A549 (cell line): ENCODE results near the gene ARMH1. TPM values are rescaled to one million over a fixed set of nuclear protein-coding genes. Genes with fewer than 3 reads are reported as not detected.
"Not testable (repeated sequence)": the region's sequence is repeated elsewhere in the genome, so short reads cannot be mapped to it uniquely, and the experiment has no call there.

Source experiments
- ATAC-seq, 2 experiments: fragments of 200-7000 bp in 1 of 2; fragments of >200 bp in 1 of 2; cut with Nextera tagmentation in 1 of 2; cut with Tn5 transposase in 1 of 2; 3 replicates each; pipeline versions ENCODE4 v1.8.0 to v1.9.1; 2018 to 2020; ENCODE audit warnings: mild to moderate bottlenecking in 1 of 2, moderate library complexity in 1 of 2
- CTCF ChIA-PET: fragments of 300-600 bp; sonication (Branson Sonifier 250); formaldehyde crosslinking; extraction: SDS; loops from one replicate; lab custom pipeline; 2021; ENCODE audit warnings: antibody characterized with exemption, inconsistent platforms; lab: Yijun Ruan, JAX
- POLR2A ChIA-PET: fragments of 350-600 bp; formaldehyde crosslinking; extraction: SDS; loops from one replicate; lab custom pipeline; 2021; ENCODE audit warnings: antibody characterized with exemption, inconsistent platforms; lab: Yijun Ruan, JAX
- DNase-seq, 2 experiments: peaks; one replicate each; pipeline versions ENCODE4 v3.0.0 to v3.0.0-alpha.2; 2011 to 2016; ENCODE audit warnings: low read depth in 1 of 2, low spot score in 1 of 2
- FAIRE-seq: peaks from 2 replicates; lab custom pipeline; 2011; peaks lifted over from hg19 to GRCh38; lab: Jason Lieb, UNC
- H3K27ac ChIP-seq, 2 experiments: fragments of >200 bp; sonication (Bioruptor Twin); formaldehyde crosslinking; 3 replicates each; pipeline ENCODE4 v1.5.1; 2016 to 2017
- H3K4me1 ChIP-seq: fragments of >200 bp; sonication (Bioruptor Twin); formaldehyde crosslinking; 3 replicates; pipeline ENCODE4 v1.6.1; 2016
- H3K4me2 ChIP-seq: fragments of >200 bp; sonication (Bioruptor Twin); formaldehyde crosslinking; 3 replicates; pipeline ENCODE4 v1.6.1; 2016
- H3K4me3 ChIP-seq: fragments of >200 bp; sonication (Bioruptor Twin); formaldehyde crosslinking; 3 replicates; pipeline ENCODE4 v1.5.1; 2016
- H3K9me3 ChIP-seq: fragments of >200 bp; sonication (Bioruptor Twin); formaldehyde crosslinking; 3 replicates; pipeline ENCODE4 v1.6.1; 2016
- EP300 ChIP-seq, 2 experiments: fragments of >200 bp; sonication (Bioruptor Twin); formaldehyde crosslinking; IDR thresholded peaks; 2 replicates in 1 of 2; 3 replicates in 1 of 2; pipeline ENCODE4 v1.6.1; 2016 to 2017
- FOSL2 ChIP-seq, 2 experiments: fragments of 450-650 bp in 1 of 2; fragments of >200 bp in 1 of 2; sonication (Bioruptor Twin) in 1 of 2; formaldehyde crosslinking; IDR thresholded peaks; 2 replicates each; pipeline versions ENCODE4 v1.5.0 to v1.6.1; 2016 to 2020; ENCODE audit warnings: mild to moderate bottlenecking in 1 of 2, moderate library complexity in 1 of 2
- GATA3 ChIP-seq: IDR thresholded peaks from 2 replicates; pipeline ENCODE4 v1.6.1; 2012; ENCODE audit warnings: borderline replicate concordance
- HOXB5 ChIP-seq: fragments of 250-450 bp; sonication (Bioruptor Pico); IDR thresholded peaks from 2 replicates; pipeline ENCODE4 v1.5.0; 2020; ENCODE audit warnings: mild to moderate bottlenecking, moderate library complexity
- MAFK ChIP-seq: fragments of 450-650 bp; IDR thresholded peaks from 2 replicates; pipeline ENCODE4 v1.6.1; 2014; ENCODE audit not compliant: partially characterized antibody
- NFE2L2 ChIP-seq: fragments of 150-350 bp; conservative IDR thresholded peaks from 2 replicates; pipeline ENCODE4 v1.6.1; 2014; ENCODE audit warnings: low read length
- RCOR1 ChIP-seq: fragments of 150-350 bp; IDR thresholded peaks from 2 replicates; pipeline ENCODE4 v1.6.1; 2014; ENCODE audit warnings: antibody characterized with exemption, low read length, low read depth
- ZSCAN20 ChIP-seq: fragments of 250-450 bp; sonication (Bioruptor Pico); IDR thresholded peaks from 2 replicates; pipeline ENCODE4 v1.8.0; 2022; ENCODE audit warnings: mild to moderate bottlenecking, moderate library complexity
- WGBS: methylation state at CpG from one replicate; pipeline ENCODE4 v1.1.6; 2017; ENCODE audit errors: missing lambda C conversion rate; 5-methylcytosine and 5-hydroxymethylcytosine counted together
- polyA plus RNA-seq, 4 experiments: library from polyadenylated mRNA; depleted of rRNA in 3 of 4; stranded (reverse); fragments of >200 nt; fragmentation: RNase III in 1 of 4; extraction: RNeasy Plus Mini Kit Qiagen cat#74134 plus additional on column Dnase treatment in 1 of 4; gene quantifications; 2 replicates in 3 of 4; 3 replicates in 1 of 4; pipeline ENCODE4 v1.2.3, GENCODE V29; 2011 to 2017
- small RNA-seq, 6 experiments: library from RNA; depleted of rRNA; stranded (forward); fragments of <200 nt; gene quantifications; one replicate each; pipeline ENCODE3, GENCODE V24; 2012
- TF ChIP-seq, protein P1 (sequence below): fragments of 250-450 bp; sonication (Bioruptor Pico); IDR thresholded peaks from 2 replicates; pipeline ENCODE4 v1.5.0; 2020; ENCODE audit warnings: low read depth, mild to moderate bottlenecking, moderate library complexity
- TF ChIP-seq, protein P2 (sequence below): fragments of 200-600 bp; sonication (generic); IDR thresholded peaks from 2 replicates; pipeline ENCODE4 v1.6.1; 2016; ENCODE audit warnings: antibody characterized with exemption, mild to moderate bottlenecking, moderate library complexity
- TF ChIP-seq, protein P3 (sequence below): IDR thresholded peaks from 2 replicates; pipeline ENCODE4 v1.6.1; 2012
- TF ChIP-seq, protein P4 (sequence below): IDR thresholded peaks from 2 replicates; pipeline ENCODE4 v1.6.1; 2012; ENCODE audit warnings: low read depth, borderline replicate concordance
- TF ChIP-seq, protein P5 (sequence below): fragments of >200 bp; sonication (Bioruptor Twin); formaldehyde crosslinking; IDR thresholded peaks from 2 replicates; pipeline ENCODE4 v1.6.1; 2016

The ARMH1 gene
- polyA plus RNA-seq, 2 of the 4 experiments (the other 2 are of a cell fraction), result 2.4 to 2.7 TPM

DNA sequence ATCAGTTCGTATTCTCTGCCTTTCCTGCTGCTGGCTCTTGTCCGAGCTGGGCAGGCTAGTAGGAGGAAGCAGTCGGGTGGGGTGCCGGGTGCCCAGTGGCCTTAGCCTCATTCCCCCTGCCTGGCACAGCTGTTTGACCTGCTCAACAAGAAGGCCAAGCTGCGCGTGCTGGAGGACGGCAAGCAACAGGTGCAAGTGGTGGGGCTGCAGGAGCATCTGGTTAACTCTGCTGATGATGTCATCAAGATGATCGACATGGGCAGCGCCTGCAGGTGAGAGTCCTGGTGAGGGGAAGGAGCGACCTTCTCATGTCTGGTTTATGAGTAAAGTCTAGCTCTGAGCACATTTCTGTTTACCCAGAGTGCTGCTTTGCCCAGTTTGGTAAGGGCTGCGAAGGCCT, 84.6 kb downstream of the ARMH1 start (continued):
- TF ChIP-seq EP300 (IDR thresholded peaks at IDR 0.05), result no peak
- TF ChIP-seq, protein P1, sequence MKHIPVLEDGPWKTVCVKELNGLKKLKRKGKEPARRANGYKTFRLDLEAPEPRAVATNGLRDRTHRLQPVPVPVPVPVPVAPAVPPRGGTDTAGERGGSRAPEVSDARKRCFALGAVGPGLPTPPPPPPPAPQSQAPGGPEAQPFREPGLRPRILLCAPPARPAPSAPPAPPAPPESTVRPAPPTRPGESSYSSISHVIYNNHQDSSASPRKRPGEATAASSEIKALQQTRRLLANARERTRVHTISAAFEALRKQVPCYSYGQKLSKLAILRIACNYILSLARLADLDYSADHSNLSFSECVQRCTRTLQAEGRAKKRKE (CRISPR knock-in tag), result no peak
- no peak for TF ChIP-seq GATA3

DNA sequence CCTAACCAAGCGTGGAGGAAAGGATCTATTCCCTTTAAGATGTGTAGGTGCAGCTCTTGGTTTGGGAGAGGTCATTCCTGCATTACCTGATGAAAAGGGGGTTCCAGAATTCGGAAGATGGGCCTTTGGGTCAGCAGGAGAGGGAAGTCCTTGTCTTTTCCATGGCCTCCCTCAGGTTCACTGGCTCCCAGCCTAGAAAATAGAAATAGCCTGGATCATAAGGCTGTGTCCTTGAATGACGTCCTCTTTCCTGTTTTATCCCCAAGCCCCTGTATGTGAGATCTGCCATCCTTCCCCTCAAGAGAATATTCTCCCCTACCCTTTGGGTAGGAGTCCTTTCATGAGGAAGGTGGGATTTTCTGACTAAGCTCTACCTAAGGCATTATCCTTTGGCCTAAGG, 86.4 kb downstream of the ARMH1 start:
- ATAC-seq (no peak), FAIRE-seq (no peak)
- CTCF ChIA-PET, result interaction anchor here (1.0 to 1.7 kb wide), 5 partner anchors 12 to 31 kb away, joined by 3 to 6 read pairs (median 4); partner anchors contain the start of gene RNU5D-1

DNA sequence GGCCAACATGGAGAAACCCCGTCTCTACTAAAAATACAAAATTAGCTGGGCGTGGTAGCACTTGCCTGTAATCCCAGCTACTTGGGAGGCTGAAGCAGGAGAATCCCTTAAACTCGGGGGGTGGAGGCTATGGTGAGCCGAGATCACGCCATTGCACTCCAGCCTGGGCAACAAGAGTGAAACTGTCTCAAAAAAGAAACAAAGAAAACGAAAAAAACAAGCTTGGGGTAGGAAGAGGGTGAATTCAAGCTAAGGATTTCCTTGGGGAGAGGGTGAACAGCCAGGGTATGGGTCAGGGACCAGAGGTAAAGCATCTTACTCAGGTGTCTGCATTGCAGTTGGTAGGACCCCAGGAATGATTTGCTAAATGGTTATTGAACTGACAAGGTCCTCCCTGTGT, 91.9 kb downstream of the ARMH1 start:
- POLR2A ChIA-PET, result interaction anchor here (3.2 kb wide), 1 partner anchor 9 kb away, joined by 15 read pairs; the partner anchor contains the start of gene RPS8

More for the DNA sequence above, 86.4 kb downstream of the ARMH1 start:
- POLR2A ChIA-PET, result no interaction called here
- Histone ChIP-seq H3K4me1 (no peaks in the 10 kb centered on the region), H3K4me2 (no peak overlapping the region), H3K27ac (no peak overlapping the region), H3K9me3 (no peaks in the 10 kb centered on the region), H3K4me3 (no peak overlapping the region)
- TF ChIP-seq, protein P2, sequence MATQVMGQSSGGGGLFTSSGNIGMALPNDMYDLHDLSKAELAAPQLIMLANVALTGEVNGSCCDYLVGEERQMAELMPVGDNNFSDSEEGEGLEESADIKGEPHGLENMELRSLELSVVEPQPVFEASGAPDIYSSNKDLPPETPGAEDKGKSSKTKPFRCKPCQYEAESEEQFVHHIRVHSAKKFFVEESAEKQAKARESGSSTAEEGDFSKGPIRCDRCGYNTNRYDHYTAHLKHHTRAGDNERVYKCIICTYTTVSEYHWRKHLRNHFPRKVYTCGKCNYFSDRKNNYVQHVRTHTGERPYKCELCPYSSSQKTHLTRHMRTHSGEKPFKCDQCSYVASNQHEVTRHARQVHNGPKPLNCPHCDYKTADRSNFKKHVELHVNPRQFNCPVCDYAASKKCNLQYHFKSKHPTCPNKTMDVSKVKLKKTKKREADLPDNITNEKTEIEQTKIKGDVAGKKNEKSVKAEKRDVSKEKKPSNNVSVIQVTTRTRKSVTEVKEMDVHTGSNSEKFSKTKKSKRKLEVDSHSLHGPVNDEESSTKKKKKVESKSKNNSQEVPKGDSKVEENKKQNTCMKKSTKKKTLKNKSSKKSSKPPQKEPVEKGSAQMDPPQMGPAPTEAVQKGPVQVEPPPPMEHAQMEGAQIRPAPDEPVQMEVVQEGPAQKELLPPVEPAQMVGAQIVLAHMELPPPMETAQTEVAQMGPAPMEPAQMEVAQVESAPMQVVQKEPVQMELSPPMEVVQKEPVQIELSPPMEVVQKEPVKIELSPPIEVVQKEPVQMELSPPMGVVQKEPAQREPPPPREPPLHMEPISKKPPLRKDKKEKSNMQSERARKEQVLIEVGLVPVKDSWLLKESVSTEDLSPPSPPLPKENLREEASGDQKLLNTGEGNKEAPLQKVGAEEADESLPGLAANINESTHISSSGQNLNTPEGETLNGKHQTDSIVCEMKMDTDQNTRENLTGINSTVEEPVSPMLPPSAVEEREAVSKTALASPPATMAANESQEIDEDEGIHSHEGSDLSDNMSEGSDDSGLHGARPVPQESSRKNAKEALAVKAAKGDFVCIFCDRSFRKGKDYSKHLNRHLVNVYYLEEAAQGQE, result no peak
- TF ChIP-seq, protein P3, sequence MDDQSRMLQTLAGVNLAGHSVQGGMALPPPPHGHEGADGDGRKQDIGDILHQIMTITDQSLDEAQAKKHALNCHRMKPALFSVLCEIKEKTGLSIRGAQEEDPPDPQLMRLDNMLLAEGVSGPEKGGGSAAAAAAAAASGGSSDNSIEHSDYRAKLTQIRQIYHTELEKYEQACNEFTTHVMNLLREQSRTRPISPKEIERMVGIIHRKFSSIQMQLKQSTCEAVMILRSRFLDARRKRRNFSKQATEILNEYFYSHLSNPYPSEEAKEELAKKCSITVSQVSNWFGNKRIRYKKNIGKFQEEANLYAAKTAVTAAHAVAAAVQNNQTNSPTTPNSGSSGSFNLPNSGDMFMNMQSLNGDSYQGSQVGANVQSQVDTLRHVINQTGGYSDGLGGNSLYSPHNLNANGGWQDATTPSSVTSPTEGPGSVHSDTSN, result no peak
- no peak for TF ChIP-seq RCOR1
- TF ChIP-seq MAFK, result no peak
- no peak for TF ChIP-seq NFE2L2
- TF ChIP-seq HOXB5 (CRISPR knock-in tag), result no peak
- TF ChIP-seq, protein P4, sequence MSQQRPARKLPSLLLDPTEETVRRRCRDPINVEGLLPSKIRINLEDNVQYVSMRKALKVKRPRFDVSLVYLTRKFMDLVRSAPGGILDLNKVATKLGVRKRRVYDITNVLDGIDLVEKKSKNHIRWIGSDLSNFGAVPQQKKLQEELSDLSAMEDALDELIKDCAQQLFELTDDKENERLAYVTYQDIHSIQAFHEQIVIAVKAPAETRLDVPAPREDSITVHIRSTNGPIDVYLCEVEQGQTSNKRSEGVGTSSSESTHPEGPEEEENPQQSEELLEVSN, result no peak
- TF ChIP-seq FOSL2 (IDR thresholded peaks at IDR 0.05), result no peak
- TF ChIP-seq FOSL2 (CRISPR knock-in tag; IDR thresholded peaks at IDR 0.05), result no peak
- TF ChIP-seq ZSCAN20 (CRISPR knock-in tag), result no peak
- TF ChIP-seq, protein P5, sequence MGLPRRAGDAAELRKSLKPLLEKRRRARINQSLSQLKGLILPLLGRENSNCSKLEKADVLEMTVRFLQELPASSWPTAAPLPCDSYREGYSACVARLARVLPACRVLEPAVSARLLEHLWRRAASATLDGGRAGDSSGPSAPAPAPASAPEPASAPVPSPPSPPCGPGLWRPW, result no peak
- WGBS, result 86% methylated on average over 3 of the region's 3 CpGs
- no peak for DNase-seq

More for the DNA sequence above, 91.9 kb downstream of the ARMH1 start:
- FAIRE-seq, H3K4me3 ChIP-seq, H3K4me1 ChIP-seq, H3K4me2 ChIP-seq, H3K9me3 ChIP-seq, DNase-seq, H3K27ac ChIP-seq, ATAC-seq: not testable (repeated sequence)
- CTCF ChIA-PET, result interaction anchor here (1.1 to 1.6 kb wide), 2 partner anchors 11 to 114 kb away, joined by 3 to 4 read pairs; no protein-coding TSS in a partner anchor
- WGBS, result 84% methylated on average over 5 of the region's 6 CpGs

Small RNA genes within 50 kb of the gene (small RNA-seq; reads per million reads assigned to genes)
- 246 to 3,824 (median 1,687) reads per million in 6 experiments for gene RNU5D-1
- 6.0 to 706 (median 146) reads per million in 6 experiments for gene RNU5F-1

Other genes with a start within 250 kb of the ARMH1 start
- gene TMEM53, start 233 bp upstream of the ARMH1 start, polyA plus RNA-seq (2011; rRNA removed), result 6.2 and 8.9 TPM in 2 replicates
- gene TMEM53, start 233 bp upstream of the ARMH1 start, polyA plus RNA-seq (2017; fragmentation: RNase III; extraction: RNeasy Plus Mini Kit Qiagen cat#74134 plus additional on column Dnase treatment), result 4.8 to 8.9 TPM (median 8.0 TPM) in 3 replicates
- not detected in 2 replicates for gene RNU5D-1, start 56.5 kb downstream of the ARMH1 start, polyA plus RNA-seq (2011; rRNA removed)
- gene RNU5D-1, start 56.5 kb downstream of the ARMH1 start, polyA plus RNA-seq (2017; fragmentation: RNase III; extraction: RNeasy Plus Mini Kit Qiagen cat#74134 plus additional on column Dnase treatment), result not detected in 3 replicates
- 32.8 and 40.5 TPM in 2 replicates for gene KIF2C, start 65.1 kb downstream of the ARMH1 start, polyA plus RNA-seq (2011; rRNA removed)
- 25.7 to 30.0 TPM (median 26.9 TPM) in 3 replicates for gene KIF2C, start 65.1 kb downstream of the ARMH1 start, polyA plus RNA-seq (2017; fragmentation: RNase III; extraction: RNeasy Plus Mini Kit Qiagen cat#74134 plus additional on column Dnase treatment)
- 1,515 and 1,820 TPM in 2 replicates for gene RPS8, start 100.8 kb downstream of the ARMH1 start, polyA plus RNA-seq (2011; rRNA removed)
- gene RPS8, start 100.8 kb downstream of the ARMH1 start, polyA plus RNA-seq (2017; fragmentation: RNase III; extraction: RNeasy Plus Mini Kit Qiagen cat#74134 plus additional on column Dnase treatment), result 1,575 to 1,608 TPM (median 1,577 TPM) in 3 replicates
- 0.04 and 0.09 TPM in 2 replicates for gene BEST4, start 113.5 kb downstream of the ARMH1 start, polyA plus RNA-seq (2011; rRNA removed)
- gene BEST4, start 113.5 kb downstream of the ARMH1 start, polyA plus RNA-seq (2017; fragmentation: RNase III; extraction: RNeasy Plus Mini Kit Qiagen cat#74134 plus additional on column Dnase treatment), result 0.07 to 0.08 TPM in 2 of 3 replicates, not detected in the other
- gene PLK3, start 125.7 kb downstream of the ARMH1 start, polyA plus RNA-seq (2011; rRNA removed), result 12.6 and 16.0 TPM in 2 replicates
- 10.9 to 11.6 TPM (median 11.2 TPM) in 3 replicates for gene PLK3, start 125.7 kb downstream of the ARMH1 start, polyA plus RNA-seq (2017; fragmentation: RNase III; extraction: RNeasy Plus Mini Kit Qiagen cat#74134 plus additional on column Dnase treatment)
- 0.21 TPM in 1 of 2 replicates, not detected in the other for gene DYNLT4, start 132.6 kb downstream of the ARMH1 start, polyA plus RNA-seq (2011; rRNA removed)
- 0.12 to 0.18 TPM in 2 of 3 replicates, not detected in the other for gene DYNLT4, start 132.6 kb downstream of the ARMH1 start, polyA plus RNA-seq (2017; fragmentation: RNase III; extraction: RNeasy Plus Mini Kit Qiagen cat#74134 plus additional on column Dnase treatment)
- 4.2 and 4.7 TPM in 2 replicates for gene BTBD19, start 133.8 kb downstream of the ARMH1 start, polyA plus RNA-seq (2011; rRNA removed)
- gene BTBD19, start 133.8 kb downstream of the ARMH1 start, polyA plus RNA-seq (2017; fragmentation: RNase III; extraction: RNeasy Plus Mini Kit Qiagen cat#74134 plus additional on column Dnase treatment), result 4.5 to 8.9 TPM (median 7.4 TPM) in 3 replicates
- gene PTCH2, start 168.5 kb downstream of the ARMH1 start, polyA plus RNA-seq (2011; rRNA removed), result 0.14 and 0.25 TPM in 2 replicates
- 0.22 to 0.32 TPM (median 0.25 TPM) in 3 replicates for gene PTCH2, start 168.5 kb downstream of the ARMH1 start, polyA plus RNA-seq (2017; fragmentation: RNase III; extraction: RNeasy Plus Mini Kit Qiagen cat#74134 plus additional on column Dnase treatment)